ENCODE measurements around the gene CLNK. TPM values are rescaled to one million over a fixed set of nuclear protein-coding genes. Genes with fewer than 3 reads are reported as not detected.

The CLNK gene
- total and polyA plus RNA-seq, 2 experiments from 2014 or later, result not detected

GRCh38 chr4:10581022-10581421 is 103.5 kb downstream of the CLNK start:
- Histone ChIP-seq H3K9me3 (ENCODE audit: low read depth) (no peaks in the 10 kb centered on the region), H3K79me2 (ENCODE audit: insufficient read depth) (no peaks in the 10 kb centered on the region), H3K9ac (no peak overlapping the region), H3K4me1 (ENCODE audit: insufficient read depth) (peaks cover 10% of the 10 kb centered on the region), H3K27ac (no peak overlapping the region), H2AFZ (no peak overlapping the region), H3K4me3 (no peak overlapping the region), H3K36me3 (ENCODE audit: low read depth) (no peaks in the 10 kb centered on the region), H3F3A (ENCODE audit: insufficient read depth) (peaks cover 12% of the 10 kb centered on the region; the same call in 1 of the 2 replicates), H3K27me3 (replicated peaks; ENCODE audit: insufficient read depth) (no peaks in the 10 kb centered on the region; the same call in 1 of the 2 replicates), H4K20me1 (ENCODE audit: insufficient read depth) (no peaks in the 10 kb centered on the region), H3K9me2 (ENCODE audit: insufficient read depth) (no peaks in the 10 kb centered on the region), H3K4me2 (ENCODE audit: unreplicated experiment) (no peak overlapping the region)
- in situ Hi-C loops (cut with MboI), result no loop called here
- TF ChIP-seq EZH2 (IDR thresholded peaks at IDR 0.05; ENCODE audit: insufficient read depth, poor library complexity, severe bottlenecking) (no peak), EZH2phosphoT487 (IDR thresholded peaks at IDR 0.05; ENCODE audit: insufficient read depth, low read depth) (no peak)
- DNase-seq, result no peak
- 41 to 43% methylated on average over 3 of the region's 3 CpGs for WGBS, 2 experiments (ENCODE audit: low coverage in 1 of 2, low lambda C conversion rate in 2 of 2, missing lambda C conversion rate in 2 of 2)

DNA sequence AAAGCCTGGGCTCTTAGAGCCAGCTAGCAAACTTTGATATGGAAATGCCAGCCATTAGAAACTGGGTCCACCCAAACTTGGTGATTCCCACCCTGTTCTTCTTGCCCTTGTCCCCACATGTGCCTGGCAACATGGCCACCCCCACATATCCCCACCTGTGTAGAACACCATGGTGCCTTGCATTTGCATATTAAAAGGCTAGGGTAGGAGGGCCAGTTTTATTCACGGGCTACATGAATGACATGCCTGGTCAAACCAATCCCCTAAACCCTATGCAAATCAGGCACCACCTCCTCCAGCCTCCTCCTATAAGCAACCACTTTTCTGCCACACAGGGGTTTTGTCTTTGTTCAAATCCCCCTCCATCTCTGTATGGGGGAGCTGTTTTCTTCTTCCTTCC is 104.9 kb downstream of the CLNK start:
- no peak overlapping the region for H3K27ac ChIP-seq
- no peak for DNase-seq
- H4K20me1 ChIP-seq (ENCODE audit: insufficient read depth), result no peaks in the 10 kb centered on the region
- no peak overlapping the region for H3K4me2 ChIP-seq (ENCODE audit: unreplicated experiment)
- in situ Hi-C loops (cut with MboI), result no loop called here
- peaks cover 9% of the 10 kb centered on the region for H3K4me1 ChIP-seq (ENCODE audit: insufficient read depth)
- no peaks in the 10 kb centered on the region for H3K79me2 ChIP-seq (ENCODE audit: insufficient read depth)
- no peaks in the 10 kb centered on the region for H3K36me3 ChIP-seq (ENCODE audit: low read depth)
- no peak overlapping the region for H2AFZ ChIP-seq
- H3K27me3 ChIP-seq (replicated peaks; ENCODE audit: insufficient read depth), result no peaks in the 10 kb centered on the region; the same call in none of the 2 replicates
- no peak overlapping the region for H3K9ac ChIP-seq
- no peaks in the 10 kb centered on the region for H3K9me2 ChIP-seq (ENCODE audit: insufficient read depth)
- no peak for TF ChIP-seq EZH2 (IDR thresholded peaks at IDR 0.05; ENCODE audit: insufficient read depth, poor library complexity, severe bottlenecking)
- TF ChIP-seq EZH2phosphoT487 (IDR thresholded peaks at IDR 0.05; ENCODE audit: insufficient read depth, low read depth), result no peak
- WGBS, 2 experiments (ENCODE audit: low coverage in 1 of 2, low lambda C conversion rate in 2 of 2, missing lambda C conversion rate in 2 of 2), result 18 to 64% methylated on average over 1 of the region's 1 CpG
- no peak overlapping the region for H3K4me3 ChIP-seq
- peaks cover 10% of the 10 kb centered on the region; the same call in 1 of the 2 replicates for H3F3A ChIP-seq (ENCODE audit: insufficient read depth)
- H3K9me3 ChIP-seq (ENCODE audit: low read depth), result no peaks in the 10 kb centered on the region

GRCh38 chr4:10577508-10578426 is 106.8 kb downstream of the CLNK start:
- H3K9ac ChIP-seq, result no peak overlapping the region
- WGBS, 2 experiments (ENCODE audit: low coverage in 1 of 2, low lambda C conversion rate in 2 of 2, missing lambda C conversion rate in 2 of 2), result 15% methylated on average over 11 of the region's 11 CpGs
- H3K27ac ChIP-seq, result no peak overlapping the region
- H3K4me1 ChIP-seq (ENCODE audit: insufficient read depth), result no peaks in the 10 kb centered on the region
- H3K27me3 ChIP-seq (replicated peaks; ENCODE audit: insufficient read depth), result no peaks in the 10 kb centered on the region; the same call in none of the 2 replicates
- H3K4me3 ChIP-seq, result no peak overlapping the region
- TF ChIP-seq EZH2phosphoT487 (IDR thresholded peaks at IDR 0.05; ENCODE audit: insufficient read depth, low read depth) (no peak), EZH2 (IDR thresholded peaks at IDR 0.05; ENCODE audit: insufficient read depth, poor library complexity, severe bottlenecking) (no peak)
- H3K9me3 ChIP-seq (ENCODE audit: low read depth), result no peaks in the 10 kb centered on the region
- no peaks in the 10 kb centered on the region for H3K36me3 ChIP-seq (ENCODE audit: low read depth)
- DNase-seq, result no peak
- no peaks in the 10 kb centered on the region for H3K79me2 ChIP-seq (ENCODE audit: insufficient read depth)
- in situ Hi-C loops (cut with MboI), result no loop called here
- no peak overlapping the region for H2AFZ ChIP-seq
- H3K4me2 ChIP-seq (ENCODE audit: unreplicated experiment), result no peak overlapping the region
- 0 out of 2 replicates have a peak, but pooled peaks cover 4% of the 10 kb centered on the region for H3F3A ChIP-seq (ENCODE audit: insufficient read depth)
- no peaks in the 10 kb centered on the region for H3K9me2 ChIP-seq (ENCODE audit: insufficient read depth)
- H4K20me1 ChIP-seq (ENCODE audit: insufficient read depth), result no peaks in the 10 kb centered on the region

DNA sequence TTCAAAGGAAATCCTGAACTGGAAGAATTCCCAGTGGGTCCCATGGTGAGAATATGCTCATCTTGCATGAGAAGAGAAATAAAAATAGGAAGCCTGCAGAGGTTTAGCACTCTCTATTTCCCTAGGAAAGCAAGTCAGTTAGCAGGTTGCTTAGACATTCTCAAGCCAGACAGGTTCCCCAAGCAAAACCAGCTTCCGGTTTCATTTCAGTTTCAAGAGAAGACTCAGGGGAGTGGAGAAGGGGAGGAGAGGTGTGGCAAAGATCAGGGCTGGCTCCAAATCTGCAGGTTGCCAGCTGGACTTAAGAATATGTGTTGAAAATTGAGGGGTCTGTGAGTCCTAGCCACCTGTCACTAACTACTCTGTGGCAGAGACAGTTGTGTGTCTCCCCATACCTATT is 107.5 kb downstream of the CLNK start:
- H3K27me3 ChIP-seq (replicated peaks; ENCODE audit: insufficient read depth), result no peaks in the 10 kb centered on the region; the same call in none of the 2 replicates
- H4K20me1 ChIP-seq (ENCODE audit: insufficient read depth), result no peaks in the 10 kb centered on the region
- no peaks in the 10 kb centered on the region for H3K9me2 ChIP-seq (ENCODE audit: insufficient read depth)
- no peak overlapping the region for H3K4me2 ChIP-seq (ENCODE audit: unreplicated experiment)
- H3K4me1 ChIP-seq (ENCODE audit: insufficient read depth), result no peaks in the 10 kb centered on the region
- DNase-seq, result no peak
- H3K79me2 ChIP-seq (ENCODE audit: insufficient read depth), result no peaks in the 10 kb centered on the region
- TF ChIP-seq EZH2phosphoT487 (IDR thresholded peaks at IDR 0.05; ENCODE audit: insufficient read depth, low read depth) (no peak), EZH2 (IDR thresholded peaks at IDR 0.05; ENCODE audit: insufficient read depth, poor library complexity, severe bottlenecking) (no peak)
- H2AFZ ChIP-seq, result no peak overlapping the region
- in situ Hi-C loops (cut with MboI), result no loop called here
- no peak overlapping the region for H3K4me3 ChIP-seq
- H3K36me3 ChIP-seq (ENCODE audit: low read depth), result no peaks in the 10 kb centered on the region
- no peak overlapping the region for H3K9ac ChIP-seq
- H3F3A ChIP-seq (ENCODE audit: insufficient read depth), result no peaks in the 10 kb centered on the region
- WGBS, 2 experiments (ENCODE audit: low coverage in 1 of 2, low lambda C conversion rate in 2 of 2, missing lambda C conversion rate in 2 of 2), result 0 to 5% methylated on average over 1 of the region's 1 CpG
- H3K27ac ChIP-seq, result no peak overlapping the region
- no peaks in the 10 kb centered on the region for H3K9me3 ChIP-seq (ENCODE audit: low read depth)

Measured in GM23248 (cell line).